ENCODE data around the gene EML2. TPM values are rescaled to one million over a fixed set of nuclear protein-coding genes. Genes with fewer than 3 reads are reported as not detected.

Gene EML2
- total RNA-seq, 2 experiments from 2014 or later, result 103 to 113 TPM

- no peak overlapping the region for H3K4me3 Mint-ChIP-seq
- peaks cover 2% of the 10 kb centered on the region for H3K36me3 Mint-ChIP-seq (ENCODE audit: low read depth)
- no peaks in the 10 kb centered on the region for H3K27me3 Mint-ChIP-seq
- DNase-seq, result peak; percentile 81
- CTCF ChIA-PET, result interaction anchor here (0.9 to 3.6 kb wide), 4 partner anchors 8 to 23 kb away, joined by 3 to 25 read pairs (median 3); no protein-coding TSS in a partner anchor
- POLR2A ChIA-PET, result no interaction called here
- intact Hi-C loops (cut with micrococcal nuclease), result loop anchor here (10.0 kb wide), 1 partner anchor 45 kb away; no protein-coding TSS in a partner anchor
- ATAC-seq, result peak; percentile 91
- H3K9me3 Mint-ChIP-seq, result no peaks in the 10 kb centered on the region
- no peak overlapping the region for H3K27ac Mint-ChIP-seq
- peaks cover 7% of the 10 kb centered on the region for H3K4me1 Mint-ChIP-seq (ENCODE audit: low read depth)
- TF ChIP-seq CTCF (IDR thresholded peaks at IDR 0.05), result peak; percentile 72
Observed at GRCh38 chr19:45569619-45570421, 69.4 kb downstream of the EML2 start.

- no peak for DNase-seq
- no peak overlapping the region for H3K4me3 Mint-ChIP-seq
- ChIA-PET POLR2A (no interaction called here), CTCF (interaction anchor here (1.6 to 3.6 kb wide), 2 partner anchors 11 to 83 kb away, joined by 5 to 25 read pairs; no protein-coding TSS in a partner anchor)
- ATAC-seq, result no peak
- no peaks in the 10 kb centered on the region for H3K9me3 Mint-ChIP-seq
- H3K27ac Mint-ChIP-seq, result no peak overlapping the region
- intact Hi-C loops (cut with micrococcal nuclease), result no loop called here
- H3K27me3 Mint-ChIP-seq, result no peaks in the 10 kb centered on the region
- TF ChIP-seq CTCF (IDR thresholded peaks at IDR 0.05), result no peak
- H3K36me3 Mint-ChIP-seq (ENCODE audit: low read depth), result peaks cover 2% of the 10 kb centered on the region
- H3K4me1 Mint-ChIP-seq (ENCODE audit: low read depth), result peaks cover 16% of the 10 kb centered on the region
Observed at GRCh38 chr19:45568732-45569131, 70.5 kb downstream of the EML2 start.

- Mint-ChIP-seq H3K27ac (no peak overlapping the region), H3K4me1 (ENCODE audit: low read depth) (peaks cover 23% of the 10 kb centered on the region), H3K9me3 (no peaks in the 10 kb centered on the region), H3K27me3 (no peaks in the 10 kb centered on the region), H3K4me3 (no peak overlapping the region), H3K36me3 (ENCODE audit: low read depth) (peaks cover 5% of the 10 kb centered on the region)
- no peak for TF ChIP-seq CTCF (IDR thresholded peaks at IDR 0.05)
- ChIA-PET CTCF (interaction anchor here (1.6 to 3.6 kb wide), 2 partner anchors 10 to 82 kb away, joined by 5 to 25 read pairs; no protein-coding TSS in a partner anchor), POLR2A (no interaction called here)
- ATAC-seq, result no peak
- no peak for DNase-seq
- intact Hi-C loops (cut with micrococcal nuclease), result no loop called here
Observed at GRCh38 chr19:45567609-45568008, 71.6 kb downstream of the EML2 start.

- DNase-seq (no peak), ATAC-seq (no peak)
- TF ChIP-seq CTCF (IDR thresholded peaks at IDR 0.05), result no peak
- H3K27ac Mint-ChIP-seq, result peak overlapping the region; percentile 91
- H3K4me3 Mint-ChIP-seq, result no peak overlapping the region
- H3K36me3 Mint-ChIP-seq (ENCODE audit: low read depth), result peaks cover 7% of the 10 kb centered on the region
- ChIA-PET CTCF (no interaction called here), POLR2A (no interaction called here)
- intact Hi-C loops (cut with micrococcal nuclease), result no loop called here
- peaks cover 21% of the 10 kb centered on the region for H3K4me1 Mint-ChIP-seq (ENCODE audit: low read depth)
- H3K27me3 Mint-ChIP-seq, result no peaks in the 10 kb centered on the region
- no peaks in the 10 kb centered on the region for H3K9me3 Mint-ChIP-seq
Observed at GRCh38 chr19:45564131-45564780, 74.9 kb downstream of the EML2 start.

- Mint-ChIP-seq H3K9me3 (no peaks in the 10 kb centered on the region), H3K4me3 (no peak overlapping the region), H3K4me1 (ENCODE audit: low read depth) (peaks cover 30% of the 10 kb centered on the region), H3K36me3 (ENCODE audit: low read depth) (peaks cover 7% of the 10 kb centered on the region), H3K27me3 (no peaks in the 10 kb centered on the region), H3K27ac (no peak overlapping the region)
- DNase-seq (no peak), ATAC-seq (no peak)
- TF ChIP-seq CTCF (IDR thresholded peaks at IDR 0.05), result no peak
- ChIA-PET POLR2A (interaction anchor here (0.9 to 1.5 kb wide), 2 partner anchors 14 to 31 kb away, joined by 3 to 6 read pairs; no protein-coding TSS in a partner anchor), CTCF (interaction anchor here (0.7 to 1.5 kb wide), 4 partner anchors 12 to 68 kb away, joined by 3 read pairs; no protein-coding TSS in a partner anchor)
- intact Hi-C loops (cut with micrococcal nuclease), result no loop called here
Observed at GRCh38 chr19:45560686-45561085, 78.5 kb downstream of the EML2 start.

Measured in activated CD8-positive, alpha-beta T cell treated with anti-CD3 and anti-CD28 coated beads for 36 hours (primary cell).